ENCODE data around the gene ZFHX3. TPM values are rescaled to one million over a fixed set of nuclear protein-coding genes. Genes with fewer than 3 reads are reported as not detected.

ZFHX3 gene
- total and polyA plus RNA-seq, 2 of the 8 experiments (the other 6 are each of a cell fraction or from before 2014, with no cell fraction given), result 0.08 to 0.99 TPM

DNA sequence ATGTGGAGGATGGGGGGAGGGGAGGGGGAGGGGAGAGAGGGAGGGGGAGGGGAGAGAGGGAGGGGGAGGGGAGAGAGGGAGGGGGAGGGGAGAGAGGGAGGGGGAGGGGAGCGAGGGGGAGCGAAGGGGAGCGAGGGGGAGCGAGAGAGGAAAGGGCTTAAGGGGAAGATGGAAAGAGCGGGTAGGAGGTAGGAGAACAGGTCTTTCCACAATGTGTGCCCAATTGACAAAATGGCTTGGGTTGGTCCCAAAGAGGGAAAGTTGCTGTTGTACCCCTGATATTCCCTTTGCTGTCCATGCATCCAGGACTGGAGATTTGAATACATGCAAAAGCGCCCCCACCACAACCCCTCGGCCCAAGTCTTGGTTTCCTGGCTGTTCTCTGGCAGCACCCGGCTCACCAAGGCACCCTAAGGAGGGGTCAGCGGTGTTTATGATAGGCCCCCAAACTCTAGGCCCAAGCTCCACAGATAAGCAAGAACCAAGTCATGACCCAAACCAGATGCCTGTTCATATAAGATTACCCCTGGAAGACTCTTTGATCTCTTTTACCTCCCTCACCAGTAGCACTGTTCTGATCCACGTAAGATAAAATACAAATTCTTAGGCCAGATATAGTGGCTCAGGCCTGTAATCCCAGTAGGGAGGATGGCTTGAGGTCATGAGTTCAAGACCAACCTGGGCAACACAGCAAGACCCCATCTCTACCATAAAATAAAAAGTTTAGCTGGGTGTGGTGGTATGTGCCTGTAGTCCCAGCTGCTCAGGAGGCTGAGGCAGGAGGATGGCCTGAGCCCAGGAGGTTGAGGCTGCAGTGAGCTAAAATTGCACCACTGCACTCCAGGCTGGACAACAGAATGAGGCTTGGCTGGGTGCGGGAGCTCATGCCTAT is 119.6 kb downstream of the ZFHX3 start (continued):
- TF ChIP-seq RBBP5 (IDR thresholded peaks at IDR 0.05; ENCODE audit: borderline replicate concordance, low read depth, low read length) (no peak), CHD1 (IDR thresholded peaks at IDR 0.05; ENCODE audit: low read depth, low read length) (no peak), TAF7 (optimal IDR thresholded peaks at IDR 0.05; ENCODE audit: borderline replicate concordance, low read depth, low read length) (no peak), GTF2F1 (IDR thresholded peaks at IDR 0.05; ENCODE audit: borderline replicate concordance, low read depth, low read length) (no peak)
